DMS79 treated with DMSO at 0.1 percent for 48 hours (cell line): Measurements from ENCODE around the gene RNU5B-1.
"Not testable (repeated sequence)": the region's sequence is repeated elsewhere in the genome, so short reads cannot be mapped to it uniquely, and the experiment has no call there.

Source experiments
- DNase-seq: peaks from one replicate; lab custom pipeline; 2025; lab: John Stamatoyannopoulos, UW

Gene RNU5B-1

DNA sequence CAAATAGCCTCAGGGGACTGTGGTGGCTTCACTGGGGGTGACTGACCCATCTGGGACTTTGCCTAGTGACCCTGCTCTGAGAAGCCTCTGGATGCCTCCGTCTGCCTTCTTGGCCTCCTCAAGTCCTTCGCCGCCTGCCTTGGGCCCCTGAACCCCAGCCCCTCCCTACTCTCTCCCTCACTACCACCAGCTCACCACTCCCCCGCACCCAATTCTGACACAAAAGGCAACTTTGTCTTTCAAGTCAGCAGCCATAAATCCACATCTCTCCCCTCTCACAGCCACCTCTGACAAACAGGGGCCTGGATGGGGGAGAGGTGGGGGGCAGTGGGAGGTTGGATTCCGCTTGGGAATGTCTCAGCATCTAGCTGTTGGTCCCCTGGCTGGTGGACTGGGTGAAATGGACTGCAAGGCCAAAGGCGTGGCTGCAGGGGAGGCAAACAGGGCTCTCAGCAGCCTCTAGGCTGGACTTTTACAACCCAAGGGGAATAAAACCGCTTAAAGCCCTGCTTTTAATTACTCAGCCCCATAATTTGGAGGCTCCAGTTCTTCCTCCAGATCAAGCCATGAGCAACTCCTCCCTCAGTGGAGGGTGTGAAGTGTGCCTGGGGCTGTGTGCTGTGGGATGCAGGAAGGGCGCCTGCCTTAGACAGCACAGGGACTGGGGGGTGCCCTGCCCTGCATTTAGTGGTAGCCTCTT lies 39.9 kb downstream of the RNU5B-1 start:
- DNase-seq: no peak

DNA sequence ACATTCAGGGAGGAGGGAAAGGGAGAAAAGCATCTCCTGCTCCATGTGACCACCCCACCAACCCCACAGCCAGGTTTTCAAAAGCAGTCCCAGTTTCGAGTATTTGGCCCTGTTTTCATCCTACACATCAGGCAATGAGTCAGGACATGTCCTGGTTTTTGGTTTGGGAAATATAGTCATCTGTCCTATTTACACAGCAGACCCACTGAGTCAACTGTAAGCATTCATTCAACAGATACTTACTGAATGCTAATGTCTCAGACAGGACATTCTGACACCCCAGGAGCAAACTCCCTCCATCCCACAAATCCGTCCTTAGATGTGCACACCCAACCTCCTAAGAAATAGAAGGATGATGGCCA lies 40.4 kb downstream of the RNU5B-1 start:
- no peak for DNase-seq

DNA sequence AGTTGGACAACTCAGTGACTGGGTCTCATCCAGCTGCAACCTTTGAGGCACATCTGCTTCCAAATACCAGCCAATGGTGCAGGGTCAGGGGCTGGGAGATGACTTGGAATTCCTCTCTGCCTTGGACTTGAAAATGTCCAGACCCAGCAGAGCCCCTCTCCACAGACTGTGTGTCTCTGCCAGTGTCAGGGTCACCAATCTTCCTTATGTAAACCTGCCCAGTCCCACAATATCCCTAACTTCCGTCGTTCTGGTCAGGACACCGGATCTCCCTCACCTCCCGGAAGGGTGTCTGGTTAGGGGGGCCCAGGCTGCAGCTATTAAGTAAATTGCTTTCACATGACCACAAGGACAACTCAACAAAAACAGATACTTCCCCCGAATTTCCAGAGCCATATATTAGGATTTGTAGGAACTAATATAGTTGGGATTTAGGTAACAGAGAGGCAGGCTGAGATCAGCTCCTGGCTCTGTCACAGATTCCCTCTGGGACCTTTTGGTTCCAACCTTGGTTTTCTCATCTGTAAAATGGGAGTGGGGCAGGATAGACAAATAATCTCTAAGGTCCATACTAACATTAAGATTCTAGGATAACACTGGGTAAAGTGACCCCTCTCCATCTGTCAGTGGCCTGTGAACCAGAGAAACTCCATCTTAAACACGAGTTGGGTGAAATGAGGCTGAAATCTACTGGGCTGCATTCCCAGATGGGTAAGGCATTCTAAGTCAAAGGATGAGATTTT lies 42.5 kb downstream of the RNU5B-1 start:
- DNase-seq: no peak

DNA sequence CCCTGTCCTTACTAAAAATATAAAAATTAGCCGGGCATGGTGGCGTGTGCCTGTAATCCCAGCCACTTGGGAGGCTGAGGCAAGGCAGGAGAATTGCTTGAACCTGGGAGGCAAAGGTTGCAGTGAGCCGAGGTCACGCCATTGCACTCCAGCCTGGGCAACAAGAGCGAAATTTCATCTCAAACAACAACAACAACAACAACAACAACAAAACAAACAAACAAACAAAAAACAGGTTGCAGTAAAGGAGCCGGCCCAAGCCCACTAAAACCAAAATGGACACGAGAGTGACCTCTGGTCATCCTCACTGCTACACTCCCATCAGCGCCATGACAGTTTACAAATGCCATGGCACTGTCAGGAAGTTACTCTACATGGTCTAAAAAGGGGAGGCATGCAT lies 43.3 kb downstream of the RNU5B-1 start:
- DNase-seq: not testable (repeated sequence)

DNA sequence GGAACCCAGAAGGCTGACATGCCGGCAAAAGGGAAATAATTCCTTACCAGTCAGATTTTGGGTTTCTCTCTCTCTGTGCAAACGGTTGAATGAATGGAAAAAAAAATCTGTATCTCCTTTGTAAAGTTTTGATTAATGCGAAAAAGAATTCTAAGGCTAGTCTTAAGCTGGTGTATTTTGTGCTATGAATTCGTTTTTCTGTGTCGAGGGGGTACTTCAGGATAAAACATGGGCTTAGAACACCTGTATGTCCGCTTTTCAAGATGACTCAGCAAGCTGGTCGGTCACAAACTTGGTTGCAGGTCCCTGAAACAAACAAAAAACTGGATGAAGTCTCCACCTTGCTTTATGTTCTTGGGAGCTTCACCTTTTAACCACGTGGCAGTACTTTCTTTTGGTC lies 44.9 kb downstream of the RNU5B-1 start:
- DNase-seq: no peak

GRCh38 chr15:65351972-65352371 lies 47.5 kb downstream of the RNU5B-1 start:
- DNase-seq: not testable (repeated sequence)
